RWPE2 (cell line): Measurements from ENCODE around the gene CCNYL1.

ENCODE experiments used
- ATAC-seq: fragments of 200-7000 bp; cut with Tn5 transposase; 3 replicates; pipeline ENCODE4 v1.9.1; 2021; ENCODE audit warnings: low read depth
- DNase-seq: peaks from one replicate; pipeline ENCODE4 v3.0.0-alpha.2; 2020; ENCODE audit warnings: low spot score
- H3K27ac ChIP-seq: fragments of 450-650 bp; 2 replicates; pipeline ENCODE4 v1.5.1; 2017; ENCODE audit warnings: mild to moderate bottlenecking; ENCODE audit not compliant: poor library complexity, severe bottlenecking
- H3K27me3 ChIP-seq: fragments of 250-450 bp; sonication (Bioruptor Pico); 2 replicates; pipeline ENCODE4 v1.5.1; 2021; ENCODE audit warnings: mild to moderate bottlenecking, moderate library complexity; ENCODE audit not compliant: insufficient read depth, poor library complexity, severe bottlenecking
- H3K36me3 ChIP-seq: fragments of 250-450 bp; sonication (Bioruptor Pico); 2 replicates; pipeline ENCODE4 v1.5.1; 2020; ENCODE audit warnings: low read depth, mild to moderate bottlenecking, moderate library complexity
- H3K4me1 ChIP-seq: fragments of 250-450 bp; sonication (Bioruptor Pico); 2 replicates; pipeline ENCODE4 v1.5.1; 2021; ENCODE audit warnings: mild to moderate bottlenecking, moderate library complexity; ENCODE audit not compliant: insufficient read depth, poor library complexity, severe bottlenecking
- H3K4me3 ChIP-seq: fragments of 250-450 bp; sonication (Bioruptor Pico); 2 replicates; pipeline ENCODE4 v1.5.1; 2021; ENCODE audit warnings: mild to moderate bottlenecking, moderate library complexity; ENCODE audit not compliant: severe bottlenecking
- H3K9me3 ChIP-seq: fragments of 250-450 bp; sonication (Bioruptor Pico); 2 replicates; pipeline ENCODE4 v1.5.1; 2021; ENCODE audit warnings: mild to moderate bottlenecking, moderate library complexity; ENCODE audit not compliant: severe bottlenecking
- TF ChIP-seq, protein P1 (sequence below): fragments of 450-650 bp; IDR thresholded peaks from one replicate; pipeline ENCODE4 v1.5.1; 2017; ENCODE audit warnings: mild to moderate bottlenecking, moderate library complexity; ENCODE audit not compliant: poor library complexity, severe bottlenecking

The CCNYL1 gene

DNA sequence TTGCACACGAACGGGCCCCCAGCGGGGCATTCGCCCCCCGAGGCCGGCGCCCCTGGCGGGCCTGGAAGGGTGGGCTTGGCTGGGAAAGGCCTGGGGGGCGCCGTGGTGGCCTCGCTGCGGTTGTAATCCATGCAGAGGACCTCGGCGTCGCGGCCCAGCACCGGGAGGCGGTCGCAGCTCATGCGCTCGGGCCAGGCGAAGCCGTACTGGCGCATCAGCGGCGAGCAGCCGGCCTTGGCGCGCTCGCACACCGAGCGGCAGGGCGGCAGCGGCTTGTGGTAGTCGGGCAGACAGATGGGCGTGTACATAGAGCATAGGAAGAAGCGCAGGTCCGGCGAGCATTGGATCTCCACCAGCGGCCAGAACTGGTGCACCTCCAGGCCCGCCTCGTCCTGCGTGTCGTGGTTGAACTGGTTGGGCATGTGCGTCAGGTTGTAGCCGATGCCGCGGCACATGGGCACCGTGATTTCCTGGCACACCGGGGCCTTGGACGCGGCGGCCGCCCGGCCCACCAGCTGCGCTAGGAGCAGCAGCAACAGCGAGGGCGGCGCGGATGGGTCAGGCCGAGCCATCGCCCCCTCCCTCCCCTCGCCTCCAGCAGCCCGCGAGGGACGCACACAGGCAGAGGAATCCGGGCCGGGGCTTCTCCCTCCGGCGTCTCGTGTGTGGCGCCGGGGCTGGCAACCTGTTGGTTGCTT is 56.9 kb downstream of the CCNYL1 start:
- TF ChIP-seq, protein P1, sequence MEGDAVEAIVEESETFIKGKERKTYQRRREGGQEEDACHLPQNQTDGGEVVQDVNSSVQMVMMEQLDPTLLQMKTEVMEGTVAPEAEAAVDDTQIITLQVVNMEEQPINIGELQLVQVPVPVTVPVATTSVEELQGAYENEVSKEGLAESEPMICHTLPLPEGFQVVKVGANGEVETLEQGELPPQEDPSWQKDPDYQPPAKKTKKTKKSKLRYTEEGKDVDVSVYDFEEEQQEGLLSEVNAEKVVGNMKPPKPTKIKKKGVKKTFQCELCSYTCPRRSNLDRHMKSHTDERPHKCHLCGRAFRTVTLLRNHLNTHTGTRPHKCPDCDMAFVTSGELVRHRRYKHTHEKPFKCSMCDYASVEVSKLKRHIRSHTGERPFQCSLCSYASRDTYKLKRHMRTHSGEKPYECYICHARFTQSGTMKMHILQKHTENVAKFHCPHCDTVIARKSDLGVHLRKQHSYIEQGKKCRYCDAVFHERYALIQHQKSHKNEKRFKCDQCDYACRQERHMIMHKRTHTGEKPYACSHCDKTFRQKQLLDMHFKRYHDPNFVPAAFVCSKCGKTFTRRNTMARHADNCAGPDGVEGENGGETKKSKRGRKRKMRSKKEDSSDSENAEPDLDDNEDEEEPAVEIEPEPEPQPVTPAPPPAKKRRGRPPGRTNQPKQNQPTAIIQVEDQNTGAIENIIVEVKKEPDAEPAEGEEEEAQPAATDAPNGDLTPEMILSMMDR = peak; percentile 22
- H3K4me1 ChIP-seq = no peaks in the 10 kb centered on the region
- no peaks in the 10 kb centered on the region for H3K9me3 ChIP-seq
- no peaks in the 10 kb centered on the region for H3K27me3 ChIP-seq
- peaks cover 27% of the 10 kb centered on the region for H3K36me3 ChIP-seq
- peak overlapping the region; percentile 54 for H3K27ac ChIP-seq
- DNase-seq (peak; percentile 70), ATAC-seq (peak; percentile 32)
- H3K4me3 ChIP-seq = peak overlapping the region; percentile 67

DNA sequence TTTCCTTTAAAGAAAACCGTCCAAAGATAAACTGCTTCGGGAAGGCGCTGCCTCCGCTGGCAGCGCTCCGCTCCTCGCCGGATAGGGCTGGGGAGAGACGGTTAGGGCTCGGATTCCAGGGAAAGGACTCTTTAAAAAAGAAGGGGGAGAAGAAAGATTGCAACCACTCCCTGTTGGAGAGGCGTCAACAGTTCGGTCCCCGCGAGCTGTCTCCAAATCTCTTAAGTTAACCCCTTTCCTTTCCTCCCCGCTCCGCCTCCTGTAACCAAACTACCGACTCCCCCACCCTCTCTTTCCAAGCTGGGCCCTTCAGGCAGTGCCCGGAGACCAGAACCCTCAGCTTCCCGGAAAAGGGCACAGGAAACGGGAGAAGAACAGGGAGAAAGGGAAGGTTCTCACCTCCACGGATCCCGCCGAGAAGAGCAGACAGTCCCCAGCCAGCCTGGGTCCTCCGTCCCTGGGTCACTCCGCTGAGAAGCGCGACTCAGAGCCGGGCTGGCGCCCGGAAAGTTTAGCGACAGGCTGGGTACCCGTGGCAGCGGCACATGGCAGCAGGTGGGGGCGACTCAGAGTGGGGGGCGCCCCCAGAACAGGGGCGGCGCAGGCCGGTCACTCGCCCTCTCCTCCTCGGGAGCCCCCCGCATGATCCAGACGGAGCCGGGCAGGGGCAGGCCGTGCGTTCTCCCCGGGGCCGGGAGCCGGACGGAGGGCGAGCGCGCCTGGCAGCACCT is 57.6 kb downstream of the CCNYL1 start:
- Histone ChIP-seq H3K4me3 (peak overlapping the region; percentile 67), H3K9me3 (no peaks in the 10 kb centered on the region), H3K4me1 (no peaks in the 10 kb centered on the region), H3K36me3 (peaks cover 27% of the 10 kb centered on the region), H3K27me3 (no peaks in the 10 kb centered on the region), H3K27ac (peak overlapping the region; percentile 54)
- DNase-seq (no peak), ATAC-seq (peak; percentile 7)
- TF ChIP-seq, protein P1 = no peak

GRCh38 chr2:207770602-207771404 is 59.4 kb downstream of the CCNYL1 start:
- TF ChIP-seq, protein P1 = no peak
- no peaks in the 10 kb centered on the region for H3K27me3 ChIP-seq
- no peak for ATAC-seq
- H3K9me3 ChIP-seq = no peaks in the 10 kb centered on the region
- peak overlapping the region; percentile 54 for H3K27ac ChIP-seq
- H3K36me3 ChIP-seq = peaks cover 17% of the 10 kb centered on the region
- no peak overlapping the region for H3K4me3 ChIP-seq
- no peaks in the 10 kb centered on the region for H3K4me1 ChIP-seq
- no peak for DNase-seq

GRCh38 chr2:207771421-207771820 is 60.0 kb downstream of the CCNYL1 start:
- no peaks in the 10 kb centered on the region for H3K4me1 ChIP-seq
- H3K9me3 ChIP-seq = no peaks in the 10 kb centered on the region
- H3K4me3 ChIP-seq = no peak overlapping the region
- H3K36me3 ChIP-seq = peaks cover 14% of the 10 kb centered on the region
- ATAC-seq (no peak), DNase-seq (no peak)
- no peak overlapping the region for H3K27ac ChIP-seq
- H3K27me3 ChIP-seq = no peaks in the 10 kb centered on the region
- TF ChIP-seq, protein P1 = no peak
